GM21717 (cell line): ENCODE measurements around the gene FRMPD4.

Experiments
- ATAC-seq: cut with Tn5 transposase; IDR thresholded peaks from one replicate; pipeline ENCODE4 v1.9.1; 2021; ENCODE audit warnings: mild to moderate bottlenecking, moderate library complexity; ENCODE audit not compliant: unreplicated experiment

The FRMPD4 gene

DNA sequence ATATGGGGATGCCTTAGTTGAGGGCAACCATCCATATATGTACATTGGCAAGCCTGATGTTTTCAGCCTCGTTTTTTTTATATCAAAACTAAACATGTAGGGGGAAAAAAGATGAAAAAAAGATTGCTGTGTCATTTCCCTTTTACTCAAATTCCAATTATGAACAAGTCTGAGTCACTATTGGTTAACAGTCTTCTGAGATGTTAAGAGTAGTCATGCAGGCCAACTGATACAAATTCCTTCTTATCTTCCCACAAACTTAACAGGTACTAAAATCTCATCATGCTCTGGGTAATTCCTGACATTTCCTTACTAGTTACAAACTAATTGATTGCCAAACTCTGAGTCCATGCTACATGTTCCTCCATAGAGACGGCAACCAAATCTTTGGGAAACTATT lies 222.1 kb downstream of the FRMPD4 start:
- no peak for ATAC-seq

DNA sequence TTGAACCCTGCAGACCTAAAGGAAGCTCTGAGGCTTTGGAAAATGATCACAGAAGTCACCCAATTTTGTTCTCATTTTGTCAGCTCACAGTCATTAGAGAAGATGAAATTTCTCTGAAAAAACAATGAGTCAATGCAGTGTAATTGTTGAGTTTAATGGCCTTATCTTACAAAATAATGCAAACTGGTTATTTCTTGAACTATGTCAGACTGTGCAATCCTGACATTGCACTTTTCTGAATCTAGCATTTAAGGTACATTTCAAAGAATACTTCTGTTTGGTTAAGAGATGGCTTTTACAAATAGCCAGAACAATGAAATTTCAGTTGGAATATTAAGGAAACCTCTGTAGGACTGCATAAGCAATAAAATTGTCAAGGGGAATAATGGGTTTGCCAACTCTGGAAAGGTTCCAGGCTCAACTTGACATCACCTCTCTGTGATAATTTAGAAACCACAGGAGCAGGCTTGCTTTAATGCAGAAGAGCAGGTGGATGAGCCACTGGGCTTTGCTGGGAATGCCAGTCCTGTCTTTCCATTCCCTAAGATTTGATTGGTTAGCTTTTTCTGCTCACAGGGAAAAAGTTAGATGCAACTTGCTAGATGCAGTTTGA lies 222.8 kb downstream of the FRMPD4 start:
- ATAC-seq, result no peak

DNA sequence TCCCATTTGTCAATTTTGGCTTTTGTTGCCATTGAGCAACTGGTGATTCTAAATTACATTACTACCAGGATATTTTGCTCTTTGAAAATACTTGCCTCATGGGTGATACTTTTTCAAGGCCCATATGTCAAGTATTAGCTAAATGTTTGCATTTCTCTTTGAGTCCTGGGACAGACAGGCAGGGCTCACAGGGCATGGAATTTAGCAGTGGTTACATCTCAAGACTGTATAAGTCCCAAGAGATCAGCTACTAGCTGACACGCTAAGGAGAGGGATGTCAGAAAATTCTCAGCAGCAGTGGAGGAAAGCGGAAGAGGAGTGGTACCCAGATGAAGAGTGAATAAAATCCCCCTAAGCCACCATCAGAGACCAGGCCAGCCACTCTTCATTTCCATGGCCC lies 224.9 kb downstream of the FRMPD4 start:
- ATAC-seq, result no peak

DNA sequence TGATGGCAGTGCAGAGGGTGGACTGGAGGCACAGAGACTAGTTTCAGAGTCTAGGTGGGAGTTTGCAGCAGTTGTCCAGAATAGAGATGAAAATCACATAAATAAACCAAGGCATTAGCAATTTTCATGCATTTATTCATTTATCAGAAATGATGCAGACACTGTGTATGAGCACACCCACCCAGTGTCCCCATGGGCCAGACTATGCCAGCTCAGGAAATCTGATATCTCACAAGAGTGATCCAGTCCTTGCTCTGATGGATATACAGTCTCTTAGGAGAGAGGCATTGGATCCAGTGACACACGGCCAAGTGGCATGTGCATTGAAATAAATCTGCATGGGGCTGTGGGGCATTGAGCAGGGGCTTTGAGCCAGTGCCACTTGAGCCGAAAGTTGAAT lies 228.2 kb downstream of the FRMPD4 start:
- no peak for ATAC-seq

DNA sequence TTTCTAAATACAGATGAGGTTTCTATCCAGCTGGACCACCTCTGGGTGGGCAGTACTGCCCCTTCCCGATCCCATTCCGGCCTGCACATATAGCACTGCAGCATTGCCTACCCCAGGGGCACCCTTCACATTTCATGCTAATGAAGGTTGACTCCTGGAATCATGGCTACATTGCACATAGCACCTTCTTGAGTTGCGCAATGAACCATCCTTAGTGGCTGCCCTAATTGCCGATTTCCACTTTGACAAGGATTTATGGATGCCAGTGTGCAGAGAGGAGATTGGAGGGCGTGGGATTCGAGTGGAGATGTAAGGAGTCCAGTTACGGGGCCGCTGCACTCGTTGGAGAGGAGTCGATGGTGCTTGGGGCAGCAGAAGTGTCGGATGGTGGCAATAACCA lies 229.0 kb downstream of the FRMPD4 start:
- ATAC-seq, result no peak

DNA sequence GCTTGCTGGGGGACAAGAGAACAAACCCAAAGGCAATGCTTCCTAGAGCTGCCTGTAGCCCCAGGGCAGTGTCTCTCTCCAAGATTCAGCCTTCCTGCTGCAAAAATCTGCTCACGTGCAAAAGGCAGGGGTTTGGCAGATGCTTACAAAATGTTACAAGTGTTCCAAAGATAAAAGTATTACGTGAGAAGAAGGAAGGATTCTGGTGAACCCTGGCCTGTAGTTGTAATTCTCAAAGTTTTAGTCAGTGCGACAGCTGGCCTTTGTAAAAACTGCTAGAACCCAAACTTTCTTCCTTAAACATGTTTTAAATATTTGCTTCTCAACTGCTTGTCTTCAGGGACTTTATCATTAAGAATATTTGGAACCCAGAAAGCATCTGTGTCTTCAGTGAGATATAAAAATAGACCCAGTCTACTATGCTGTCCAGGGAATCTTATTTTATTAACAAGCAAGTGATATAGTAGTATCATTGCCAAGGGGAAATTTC lies 232.3 kb downstream of the FRMPD4 start:
- no peak for ATAC-seq

DNA sequence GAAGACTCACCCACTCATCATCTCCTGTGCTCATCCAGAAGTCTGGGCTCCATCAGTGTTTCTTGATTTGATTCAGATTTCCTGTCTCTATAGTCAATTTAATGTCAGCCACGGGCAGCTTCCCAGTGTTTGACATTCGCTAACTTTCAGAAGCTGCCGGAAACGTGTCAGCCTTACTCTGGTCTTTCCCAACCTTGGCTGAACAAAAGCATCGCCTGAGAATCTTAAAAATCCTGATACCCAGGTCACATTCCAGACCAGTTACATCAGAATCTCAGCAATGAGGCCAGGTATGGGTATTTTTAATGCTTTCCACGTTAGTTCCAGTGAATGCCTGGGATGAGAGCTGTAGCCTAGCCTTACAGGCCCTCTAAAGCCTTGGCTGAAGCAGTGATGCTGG lies 233.8 kb downstream of the FRMPD4 start:
- no peak for ATAC-seq

DNA sequence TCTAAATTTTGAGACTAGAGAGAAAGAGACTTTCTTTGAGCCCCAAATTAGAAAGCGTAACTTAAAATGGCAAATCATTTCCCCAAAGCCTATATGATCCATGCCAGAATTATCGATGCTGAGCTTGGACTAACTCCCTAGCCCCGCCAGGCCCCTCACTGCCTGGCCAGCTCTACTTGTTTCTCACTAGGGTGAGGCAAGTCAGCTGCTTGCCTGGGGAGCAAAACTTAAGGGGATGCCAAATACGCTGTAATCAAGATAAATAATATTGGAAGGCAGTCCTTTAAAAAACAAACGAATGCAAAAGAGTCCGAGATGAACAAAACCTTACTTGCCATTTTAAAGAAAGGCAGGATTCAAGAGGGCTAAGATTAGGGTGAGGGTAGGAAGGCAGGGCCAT lies 236.0 kb downstream of the FRMPD4 start:
- no peak for ATAC-seq

DNA sequence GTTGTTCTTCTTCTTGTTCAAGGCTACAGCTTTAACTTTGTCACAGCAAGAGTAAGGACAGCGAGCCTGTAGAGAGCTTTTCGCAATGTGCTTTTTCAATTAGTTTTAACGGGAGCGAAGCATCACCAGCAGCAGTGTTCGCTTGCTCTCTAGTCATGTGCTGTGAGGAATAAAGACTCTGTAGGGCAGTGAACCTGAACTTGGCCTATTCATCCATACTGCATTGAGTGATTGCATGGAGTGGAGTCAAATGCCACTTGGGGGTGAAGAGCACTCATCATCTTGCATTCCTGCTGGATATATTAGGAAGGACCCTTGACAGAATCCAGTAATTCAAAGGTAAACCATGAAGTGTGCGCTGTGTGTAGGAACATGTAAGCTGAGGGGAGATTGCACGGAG lies 240.0 kb downstream of the FRMPD4 start:
- no peak for ATAC-seq

DNA sequence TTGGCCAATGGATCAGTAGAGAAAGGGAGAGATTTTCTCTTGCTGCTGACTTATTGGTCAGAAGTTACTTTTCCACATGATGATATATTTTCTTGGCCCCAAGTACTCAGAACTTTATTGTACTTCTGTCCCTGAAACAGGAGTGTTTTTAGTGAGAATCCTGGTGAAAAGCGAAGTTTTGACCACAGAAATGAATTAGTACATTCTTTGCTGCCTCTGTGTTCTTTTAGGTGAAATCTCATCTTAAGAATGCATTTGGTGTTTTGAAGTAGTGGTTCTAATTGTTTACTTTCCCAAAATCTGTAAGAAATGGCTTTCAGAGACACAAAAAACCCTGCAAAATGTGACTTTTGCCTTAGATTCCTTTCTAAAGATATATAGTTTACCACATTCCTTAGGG lies 240.4 kb downstream of the FRMPD4 start:
- ATAC-seq, result no peak

DNA sequence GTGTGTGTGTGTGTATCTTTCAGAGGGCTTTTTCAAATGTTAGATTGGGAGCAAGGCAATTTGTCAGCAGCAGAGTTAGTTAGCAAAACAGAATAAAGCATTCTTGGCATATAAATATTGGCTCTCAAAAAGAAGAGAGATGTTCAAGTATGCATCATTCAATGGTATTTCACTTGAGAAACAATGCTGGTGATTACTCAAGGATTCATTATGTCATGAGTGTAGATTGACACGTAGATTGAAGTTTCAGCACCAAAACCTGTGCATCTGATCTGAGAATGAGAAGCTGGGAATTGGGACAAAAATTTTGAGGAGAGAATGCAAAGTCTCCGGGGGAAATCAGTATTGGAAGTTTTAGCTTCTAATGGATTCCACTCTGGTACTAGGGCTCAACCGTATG lies 241.4 kb downstream of the FRMPD4 start:
- no peak for ATAC-seq

DNA sequence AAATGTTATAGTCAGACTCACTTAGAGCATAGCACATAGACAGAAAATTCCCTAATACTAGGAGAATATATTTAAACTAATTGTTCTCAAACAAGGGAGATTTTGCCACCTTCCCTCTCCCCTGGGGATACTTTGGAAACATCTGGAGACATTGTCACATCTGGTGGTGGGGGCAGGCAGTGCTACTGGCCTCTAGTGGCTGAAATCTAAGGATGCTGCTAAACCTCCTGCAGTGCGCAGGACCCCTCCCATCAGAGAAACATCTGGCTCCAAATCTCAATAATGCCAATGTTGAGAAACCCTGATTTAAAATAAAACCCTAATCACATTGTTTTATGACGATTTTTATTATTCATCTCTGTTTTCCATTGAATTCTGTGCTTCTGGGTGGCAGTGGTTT lies 244.9 kb downstream of the FRMPD4 start:
- no peak for ATAC-seq

DNA sequence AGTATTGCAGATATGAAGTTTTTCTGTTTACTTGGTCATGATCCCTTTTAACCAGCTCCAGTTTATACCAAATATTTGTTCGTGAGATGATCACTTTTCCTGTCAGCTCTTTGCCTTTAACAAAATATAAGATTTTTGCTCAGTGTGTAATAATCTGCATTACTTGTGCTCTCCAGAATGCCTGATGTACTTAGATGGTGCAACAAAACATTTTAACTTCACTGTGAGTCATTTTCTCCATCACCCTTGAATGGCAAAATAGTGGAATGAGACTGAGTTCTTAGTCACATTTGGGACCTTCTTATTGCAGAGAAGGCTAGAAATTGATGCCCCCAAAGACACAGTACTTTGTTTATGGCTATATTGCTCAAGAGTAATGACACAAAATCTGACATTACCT lies 252.0 kb downstream of the FRMPD4 start:
- no peak for ATAC-seq

DNA sequence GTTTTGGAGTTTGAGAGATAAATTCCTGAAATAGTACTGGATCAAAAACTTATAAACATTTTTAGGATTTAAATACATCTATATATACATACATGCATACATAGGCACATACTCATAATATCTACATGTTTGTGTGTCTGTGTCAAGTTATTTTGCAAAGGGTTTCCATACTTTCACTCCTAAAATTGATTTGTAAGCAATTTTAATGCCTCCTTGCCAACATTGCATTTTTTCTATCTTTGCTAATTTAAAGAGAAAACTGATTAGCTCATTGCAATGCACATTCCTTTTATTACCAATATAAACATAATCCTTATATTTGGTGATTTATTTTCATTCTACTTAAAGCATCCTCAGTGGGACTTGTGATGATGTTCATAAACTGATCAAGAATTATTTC lies 258.3 kb downstream of the FRMPD4 start:
- no peak for ATAC-seq

DNA sequence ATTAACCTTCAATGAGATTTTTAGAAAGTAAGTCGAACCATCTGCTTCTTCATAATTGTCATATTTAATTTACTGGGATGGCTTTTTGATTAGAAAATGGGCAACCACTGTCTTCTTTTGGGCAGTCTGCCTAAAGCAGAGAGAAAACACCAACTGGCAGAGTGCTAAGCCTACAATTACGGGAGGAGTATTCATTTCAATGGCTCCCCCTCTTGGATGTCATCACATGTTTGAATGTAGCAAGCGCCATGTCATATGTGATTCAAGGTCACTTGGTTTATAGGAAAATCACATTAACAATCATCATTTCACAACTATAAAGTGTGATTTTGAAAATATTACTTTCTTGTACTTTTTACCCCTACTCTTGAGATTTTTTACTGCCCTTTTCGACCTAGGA lies 261.9 kb downstream of the FRMPD4 start:
- no peak for ATAC-seq

DNA sequence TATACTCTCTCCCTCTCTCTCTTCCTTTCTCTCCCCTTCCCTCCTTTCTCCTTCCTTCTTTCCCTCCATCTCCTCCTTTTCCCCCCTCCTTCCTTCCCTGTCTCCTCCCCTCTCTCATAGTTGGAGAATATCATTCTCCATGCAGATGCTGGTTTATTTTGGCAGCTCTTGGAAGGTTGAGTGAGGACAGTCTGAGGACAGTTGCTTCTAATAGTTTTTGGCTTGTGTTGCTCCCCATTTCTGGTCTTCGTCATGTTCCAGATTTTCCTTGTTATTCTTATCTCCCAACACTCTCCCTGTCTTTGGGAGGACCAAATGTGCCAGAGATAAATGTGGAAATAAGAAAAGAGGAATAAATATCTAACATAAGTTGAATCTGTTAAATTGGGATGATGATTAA lies 263.0 kb downstream of the FRMPD4 start:
- ATAC-seq, result no peak

DNA sequence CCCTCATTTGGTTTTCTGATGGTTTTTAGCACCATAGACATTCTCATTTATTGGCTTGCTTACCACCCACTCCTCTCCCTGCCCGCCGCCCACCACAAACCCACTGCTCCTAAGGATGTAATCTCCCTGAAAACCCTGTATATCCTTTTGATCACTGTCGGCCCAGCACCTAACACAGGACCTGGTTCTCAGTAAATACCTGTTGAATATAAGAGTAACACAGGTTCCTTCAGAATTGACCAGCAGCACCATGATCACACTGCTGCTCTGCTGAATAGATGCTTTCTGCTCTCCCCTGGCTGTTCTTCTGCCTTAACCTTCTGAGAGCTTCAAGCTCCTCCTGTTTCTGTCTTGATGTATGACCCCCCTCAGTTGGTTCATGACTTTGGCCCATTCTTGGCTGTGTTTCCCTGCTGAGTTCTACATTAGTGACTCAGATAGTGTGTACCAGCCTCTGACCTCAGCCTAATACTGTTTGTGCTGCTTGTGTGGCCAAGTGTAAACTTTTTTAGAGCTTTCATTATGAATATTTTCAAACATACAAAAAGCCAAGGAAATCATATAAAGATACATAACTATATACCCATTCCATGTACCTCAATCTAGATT lies 265.3 kb downstream of the FRMPD4 start:
- ATAC-seq, result no peak

DNA sequence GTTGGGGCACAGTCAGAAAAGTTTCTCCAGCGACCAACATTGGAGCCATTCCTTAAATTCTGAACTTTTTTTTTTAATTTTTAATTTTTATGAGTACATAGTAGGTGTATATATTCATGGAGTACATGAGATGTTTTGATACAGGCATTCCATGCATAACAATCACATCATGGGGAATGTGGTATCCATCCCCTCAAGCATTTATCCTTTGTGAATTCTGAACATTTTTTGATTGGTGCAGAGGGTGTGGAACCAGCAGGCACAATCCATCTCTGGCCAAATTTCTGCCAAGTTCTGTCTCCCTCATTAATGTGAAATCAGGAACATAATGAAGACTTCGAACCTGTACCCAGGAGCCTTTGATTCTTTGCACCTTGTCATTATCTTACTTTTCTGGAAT lies 267.0 kb downstream of the FRMPD4 start:
- no peak for ATAC-seq

DNA sequence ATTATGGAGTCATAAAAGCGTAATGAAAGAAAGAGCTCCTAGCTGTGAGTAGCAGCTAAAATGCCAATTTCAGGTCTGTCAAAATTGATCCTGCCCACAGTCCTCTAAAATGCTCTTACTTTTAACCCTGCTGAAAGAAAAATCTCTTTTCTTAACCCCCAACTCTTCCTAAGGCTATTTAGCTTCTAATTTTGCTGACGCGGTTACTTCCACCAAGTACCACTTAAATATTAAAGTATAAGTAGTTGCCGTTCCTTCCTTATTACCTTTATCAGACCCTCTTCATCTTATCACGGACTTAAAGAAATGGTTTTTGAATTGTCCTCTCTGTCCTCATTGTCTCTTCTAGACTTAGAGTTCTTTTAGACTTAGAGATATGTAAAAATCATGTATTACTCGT lies 272.2 kb downstream of the FRMPD4 start:
- ATAC-seq, result no peak

DNA sequence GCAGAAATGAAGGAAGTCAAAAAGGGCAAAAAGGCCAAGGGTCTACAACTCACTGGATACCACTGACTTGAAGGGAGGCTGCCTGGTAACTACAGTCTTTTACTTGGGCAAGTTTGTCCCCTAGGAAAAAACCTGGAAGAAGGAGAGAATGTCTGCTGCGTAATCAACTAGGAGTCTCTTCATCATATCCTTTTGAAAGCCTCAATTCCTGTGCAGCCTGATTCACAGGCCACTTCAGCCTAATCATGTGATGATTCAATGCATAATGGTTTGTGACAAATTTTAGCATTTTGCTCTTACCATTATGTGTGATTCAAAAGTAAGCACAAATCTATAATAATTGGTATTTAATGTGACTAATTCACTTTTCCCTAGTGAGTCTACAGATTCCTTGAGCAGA lies 273.6 kb downstream of the FRMPD4 start:
- ATAC-seq, result no peak

DNA sequence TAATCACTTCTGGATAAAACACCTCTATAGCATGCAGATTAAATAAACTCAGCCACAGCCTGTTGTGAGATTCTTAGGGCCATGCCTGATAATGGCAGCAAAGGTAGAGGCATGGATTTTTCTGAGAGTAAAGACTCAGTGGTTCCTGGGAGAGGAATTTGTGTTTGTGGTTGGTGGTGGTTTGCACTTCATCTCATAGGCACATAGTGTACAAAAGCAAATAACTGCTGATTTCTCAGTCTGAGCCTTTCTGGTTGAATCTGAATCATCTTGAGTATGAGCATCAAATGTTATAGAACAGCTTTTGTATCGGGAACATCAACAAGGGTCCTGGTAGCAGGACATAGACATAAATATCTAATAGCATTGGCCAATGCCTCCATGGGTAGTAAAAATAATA lies 274.3 kb downstream of the FRMPD4 start:
- no peak for ATAC-seq

DNA sequence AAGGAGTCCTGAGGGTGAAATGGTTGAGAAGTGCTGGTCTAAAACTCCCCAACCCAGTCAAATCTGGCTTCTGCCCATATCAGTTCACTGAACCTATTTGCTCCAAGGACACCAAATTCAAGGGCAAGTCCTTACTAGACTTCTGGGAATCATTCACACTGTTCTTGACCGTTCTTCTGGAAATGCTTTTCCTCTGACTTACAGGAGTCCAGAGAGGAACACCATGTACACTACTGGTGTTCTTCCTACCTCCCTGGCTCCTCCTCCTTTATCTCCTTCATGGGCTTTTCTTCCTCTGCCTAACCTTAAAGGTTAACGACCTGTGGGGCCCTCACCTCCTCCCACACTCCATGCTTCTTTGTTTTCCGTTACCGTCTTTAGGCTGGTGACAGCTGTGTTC lies 281.3 kb downstream of the FRMPD4 start:
- no peak for ATAC-seq

DNA sequence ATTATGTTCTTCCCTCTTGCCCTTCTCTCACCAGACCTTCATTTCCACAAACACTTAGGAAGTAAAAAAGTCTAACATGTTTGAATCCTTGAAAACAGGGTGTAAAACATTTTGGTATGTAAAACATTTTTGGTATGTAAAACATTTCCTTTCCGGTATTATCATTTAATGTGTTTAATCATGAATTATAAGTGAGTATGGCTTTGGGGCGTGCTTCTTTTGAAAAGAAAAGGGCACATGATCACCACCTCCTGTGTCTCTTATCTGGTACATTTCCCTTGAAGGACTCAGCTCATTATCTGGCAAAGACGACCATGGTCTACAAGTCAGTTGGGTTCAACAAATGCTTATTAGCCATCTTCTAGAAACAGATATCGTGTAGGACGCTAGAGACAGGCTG lies 283.6 kb downstream of the FRMPD4 start:
- no peak for ATAC-seq
